Neural cell (in vitro differentiated cells): ENCODE data around the gene GSS. TPM values are rescaled to one million over a fixed set of nuclear protein-coding genes. Genes with fewer than 3 reads are reported as not detected.

Experiments
- H2AFZ ChIP-seq: fragments of 200-600, 300-800 bp; sonication (generic), shearing (Covaris generic); 2 replicates; pipeline ENCODE4 v1.6.0; 2014; ENCODE audit warnings: low read depth, mild to moderate bottlenecking, antibody characterized with exemption, low read length, moderate library complexity
- H3F3A ChIP-seq: fragments of 200-600 bp; shearing (Covaris generic); 2 replicates; pipeline ENCODE4 v1.6.1; 2016; ENCODE audit warnings: mild to moderate bottlenecking, moderate library complexity, mixed read lengths, antibody characterized with exemption, low read length; ENCODE audit not compliant: insufficient read depth, poor library complexity, severe bottlenecking
- H3K27ac ChIP-seq: fragments of 200-600, 300-800 bp; sonication (generic), shearing (Covaris generic); 2 replicates; pipeline ENCODE4 v1.5.1; 2014; ENCODE audit warnings: mild to moderate bottlenecking, low read length, moderate library complexity
- H3K27me3 ChIP-seq: fragments of 300-800, 200-600 bp; sonication (generic), shearing (Covaris generic); 2 replicates; pipeline ENCODE4 v1.6.0; 2014; ENCODE audit warnings: mild to moderate bottlenecking, low read depth, low read length, moderate library complexity; ENCODE audit not compliant: insufficient read depth
- H3K36me3 ChIP-seq: fragments of 300-800, 200-600 bp; sonication (generic), shearing (Covaris generic); 2 replicates; pipeline ENCODE4 v1.5.1; 2014; ENCODE audit warnings: mild to moderate bottlenecking, antibody characterized with exemption, low read length, moderate library complexity; ENCODE audit not compliant: insufficient read depth
- H3K4me2 ChIP-seq: fragments of 300-800, 200-600 bp; sonication (generic), shearing (Covaris generic); 2 replicates; pipeline ENCODE4 v1.6.0; 2014; ENCODE audit warnings: mild to moderate bottlenecking, low read length
- H3K4me3 ChIP-seq: fragments of 300-800, 200-600 bp; sonication (generic), shearing (Covaris generic); 2 replicates; pipeline ENCODE4 v1.5.1; 2014; ENCODE audit warnings: mild to moderate bottlenecking, low read length, moderate library complexity
- H3K79me2 ChIP-seq: fragments of 200-600 bp; shearing (Covaris generic); replicated peaks from 2 replicates; pipeline ENCODE4 v1.6.0; 2014; ENCODE audit warnings: mild to moderate bottlenecking, low read length, moderate library complexity; ENCODE audit not compliant: insufficient read depth
- H3K9ac ChIP-seq: fragments of 300-800, 200-600 bp; sonication (generic), shearing (Covaris generic); 2 replicates; pipeline ENCODE4 v1.6.1; 2016; ENCODE audit warnings: mild to moderate bottlenecking, low read length, mixed read lengths
- H3K9me2 ChIP-seq: fragments of 200-600 bp; shearing (Covaris generic); 2 replicates; pipeline ENCODE4 v1.6.1; 2016; ENCODE audit warnings: mild to moderate bottlenecking, low read length, mixed read lengths; ENCODE audit not compliant: insufficient read depth
- H3K9me3 ChIP-seq: fragments of 200-600, 300-800 bp; sonication (generic), shearing (Covaris generic); 2 replicates; pipeline ENCODE4 v1.6.1; 2016; ENCODE audit warnings: mild to moderate bottlenecking, mixed run types, low read length, moderate library complexity, mixed read lengths
- H4K20me1 ChIP-seq: fragments of 200-600 bp; shearing (Covaris generic); 2 replicates; pipeline ENCODE4 v1.6.1; 2016; ENCODE audit warnings: mild to moderate bottlenecking, mixed run types; ENCODE audit not compliant: insufficient read depth
- EP300 ChIP-seq: fragments of 450-650 bp; conservative IDR thresholded peaks from 2 replicates; pipeline ENCODE4 v1.6.1; 2014; ENCODE audit warnings: antibody characterized with exemption, mild to moderate bottlenecking, moderate library complexity; ENCODE audit not compliant: poor library complexity, severe bottlenecking
- EZH2 ChIP-seq: fragments of 200-600, 300-800 bp; shearing (Covaris generic), sonication (generic); IDR thresholded peaks from 2 replicates; pipeline ENCODE4 v1.6.1; 2014; ENCODE audit warnings: antibody characterized with exemption, low read length, borderline replicate concordance, mild to moderate bottlenecking; ENCODE audit not compliant: insufficient read depth, poor library complexity, severe bottlenecking
- MXI1 ChIP-seq: fragments of 450-650 bp; conservative IDR thresholded peaks from 2 replicates; pipeline ENCODE4 v1.6.1; 2014; ENCODE audit warnings: antibody characterized with exemption, mild to moderate bottlenecking; ENCODE audit not compliant: poor library complexity, severe bottlenecking
- POLR2AphosphoS5 ChIP-seq: IDR thresholded peaks from 2 replicates; pipeline ENCODE4 v1.6.1; 2012
- RAD21 ChIP-seq: fragments of 450-650 bp; conservative IDR thresholded peaks from 2 replicates; pipeline ENCODE4 v1.6.1; 2014; ENCODE audit warnings: antibody characterized with exemption, mild to moderate bottlenecking, moderate library complexity
- SMC3 ChIP-seq: fragments of 450-650 bp; conservative IDR thresholded peaks from 2 replicates; pipeline ENCODE4 v1.6.1; 2014; ENCODE audit warnings: antibody characterized with exemption, mild to moderate bottlenecking, moderate library complexity; ENCODE audit not compliant: poor library complexity
- TAF1 ChIP-seq: IDR thresholded peaks from 2 replicates; pipeline ENCODE4 v1.6.1; 2012; ENCODE audit warnings: low read depth
- polyA plus RNA-seq: library from polyadenylated mRNA; depleted of rRNA; stranded (reverse); fragments of >200 nt; gene quantifications from 2 replicates; pipeline ENCODE4 v1.2.3, GENCODE V29; 2014
- TF ChIP-seq, protein P1 (sequence below): fragments of 450-650 bp; IDR thresholded peaks from 2 replicates; pipeline ENCODE4 v1.5.1; 2014; ENCODE audit warnings: antibody characterized with exemption, mild to moderate bottlenecking, moderate library complexity; ENCODE audit not compliant: poor library complexity, severe bottlenecking
- TF ChIP-seq, protein P2 (sequence below): IDR thresholded peaks from 2 replicates; pipeline ENCODE4 v1.6.1; 2012; ENCODE audit warnings: borderline replicate concordance

GSS gene
- polyA plus RNA-seq, 1 donor from 2014 or later, result 173 TPM

DNA sequence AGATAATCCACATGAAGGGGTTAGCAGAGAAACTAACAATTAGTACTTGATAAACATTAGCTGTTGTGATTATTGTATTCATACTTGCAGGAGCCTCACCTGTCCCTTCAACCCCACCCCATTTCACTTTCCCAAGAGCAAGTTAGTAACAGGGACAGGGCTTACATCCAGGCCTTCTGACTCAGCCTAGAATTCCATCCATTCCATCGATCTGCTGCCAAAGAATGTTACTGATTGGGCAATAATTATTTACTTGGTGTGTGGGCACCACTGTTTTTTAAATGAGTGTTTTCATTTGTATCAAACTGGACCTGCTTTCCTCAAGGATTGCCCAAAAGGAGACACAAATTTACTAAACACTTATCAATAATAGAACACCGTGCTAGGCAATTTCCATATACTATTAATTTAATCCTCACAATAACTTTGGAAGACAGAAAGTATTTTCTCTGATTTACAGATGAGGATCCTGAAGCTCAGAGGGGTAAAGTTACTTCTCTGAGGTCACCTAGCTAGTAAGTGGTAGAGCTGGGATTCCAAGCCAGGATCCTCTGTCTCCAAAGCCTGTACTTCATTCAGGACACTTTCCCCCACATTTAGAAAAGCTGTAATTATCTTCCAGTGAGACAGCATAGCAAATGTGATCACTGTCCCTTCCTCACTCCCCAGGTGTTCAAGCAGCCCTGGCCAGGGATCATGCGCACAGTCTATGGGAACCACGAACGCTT is 32.8 kb downstream of the GSS start:
- Histone ChIP-seq H3K4me3 (no peak overlapping the region), H3K79me2 (no peaks in the 10 kb centered on the region), H3K4me2 (no peak overlapping the region), H4K20me1 (no peaks in the 10 kb centered on the region), H2AFZ (no peak overlapping the region), H3K9me3 (no peaks in the 10 kb centered on the region), H3K9ac (no peak overlapping the region), H3K27me3 (no peaks in the 10 kb centered on the region), H3K36me3 (peaks cover 10% of the 10 kb centered on the region), H3K9me2 (no peaks in the 10 kb centered on the region), H3K27ac (no peak overlapping the region), H3F3A (no peaks in the 10 kb centered on the region)
- TF ChIP-seq RAD21, result no peak

DNA sequence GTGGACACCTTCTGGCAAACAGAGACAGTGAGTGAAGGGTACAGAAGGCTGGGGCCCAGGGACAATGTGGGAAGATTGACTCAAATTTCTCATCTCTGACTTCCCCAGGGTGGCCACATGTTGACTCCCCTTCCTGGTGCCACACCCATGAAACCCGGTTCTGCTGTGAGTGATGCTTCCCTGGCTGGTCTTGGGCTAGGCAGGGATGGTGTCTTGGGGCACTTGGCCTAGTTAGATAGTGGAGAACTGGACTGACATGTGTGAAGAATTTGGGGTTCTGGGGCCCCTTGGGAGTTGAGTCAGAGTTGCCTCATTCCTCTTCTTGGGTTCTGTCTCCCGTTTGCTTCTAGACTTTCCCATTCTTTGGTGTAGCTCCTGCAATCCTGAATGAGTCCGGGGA is 34.2 kb downstream of the GSS start:
- Histone ChIP-seq H3K9me3 (no peaks in the 10 kb centered on the region), H3K27me3 (no peaks in the 10 kb centered on the region), H3K9me2 (no peaks in the 10 kb centered on the region), H3K9ac (no peak overlapping the region), H3F3A (no peaks in the 10 kb centered on the region), H3K36me3 (peaks cover 10% of the 10 kb centered on the region), H3K27ac (no peak overlapping the region), H2AFZ (no peak overlapping the region), H3K79me2 (no peaks in the 10 kb centered on the region), H4K20me1 (no peaks in the 10 kb centered on the region), H3K4me2 (no peak overlapping the region), H3K4me3 (no peak overlapping the region)
- TF ChIP-seq TAF1 (no peak), EZH2 (no peak), SMC3 (no peak), RAD21 (no peak), MXI1 (no peak), EP300 (no peak), POLR2AphosphoS5 (no peak)
- TF ChIP-seq, protein P1, sequence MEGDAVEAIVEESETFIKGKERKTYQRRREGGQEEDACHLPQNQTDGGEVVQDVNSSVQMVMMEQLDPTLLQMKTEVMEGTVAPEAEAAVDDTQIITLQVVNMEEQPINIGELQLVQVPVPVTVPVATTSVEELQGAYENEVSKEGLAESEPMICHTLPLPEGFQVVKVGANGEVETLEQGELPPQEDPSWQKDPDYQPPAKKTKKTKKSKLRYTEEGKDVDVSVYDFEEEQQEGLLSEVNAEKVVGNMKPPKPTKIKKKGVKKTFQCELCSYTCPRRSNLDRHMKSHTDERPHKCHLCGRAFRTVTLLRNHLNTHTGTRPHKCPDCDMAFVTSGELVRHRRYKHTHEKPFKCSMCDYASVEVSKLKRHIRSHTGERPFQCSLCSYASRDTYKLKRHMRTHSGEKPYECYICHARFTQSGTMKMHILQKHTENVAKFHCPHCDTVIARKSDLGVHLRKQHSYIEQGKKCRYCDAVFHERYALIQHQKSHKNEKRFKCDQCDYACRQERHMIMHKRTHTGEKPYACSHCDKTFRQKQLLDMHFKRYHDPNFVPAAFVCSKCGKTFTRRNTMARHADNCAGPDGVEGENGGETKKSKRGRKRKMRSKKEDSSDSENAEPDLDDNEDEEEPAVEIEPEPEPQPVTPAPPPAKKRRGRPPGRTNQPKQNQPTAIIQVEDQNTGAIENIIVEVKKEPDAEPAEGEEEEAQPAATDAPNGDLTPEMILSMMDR, result no peak
- TF ChIP-seq, protein P2, sequence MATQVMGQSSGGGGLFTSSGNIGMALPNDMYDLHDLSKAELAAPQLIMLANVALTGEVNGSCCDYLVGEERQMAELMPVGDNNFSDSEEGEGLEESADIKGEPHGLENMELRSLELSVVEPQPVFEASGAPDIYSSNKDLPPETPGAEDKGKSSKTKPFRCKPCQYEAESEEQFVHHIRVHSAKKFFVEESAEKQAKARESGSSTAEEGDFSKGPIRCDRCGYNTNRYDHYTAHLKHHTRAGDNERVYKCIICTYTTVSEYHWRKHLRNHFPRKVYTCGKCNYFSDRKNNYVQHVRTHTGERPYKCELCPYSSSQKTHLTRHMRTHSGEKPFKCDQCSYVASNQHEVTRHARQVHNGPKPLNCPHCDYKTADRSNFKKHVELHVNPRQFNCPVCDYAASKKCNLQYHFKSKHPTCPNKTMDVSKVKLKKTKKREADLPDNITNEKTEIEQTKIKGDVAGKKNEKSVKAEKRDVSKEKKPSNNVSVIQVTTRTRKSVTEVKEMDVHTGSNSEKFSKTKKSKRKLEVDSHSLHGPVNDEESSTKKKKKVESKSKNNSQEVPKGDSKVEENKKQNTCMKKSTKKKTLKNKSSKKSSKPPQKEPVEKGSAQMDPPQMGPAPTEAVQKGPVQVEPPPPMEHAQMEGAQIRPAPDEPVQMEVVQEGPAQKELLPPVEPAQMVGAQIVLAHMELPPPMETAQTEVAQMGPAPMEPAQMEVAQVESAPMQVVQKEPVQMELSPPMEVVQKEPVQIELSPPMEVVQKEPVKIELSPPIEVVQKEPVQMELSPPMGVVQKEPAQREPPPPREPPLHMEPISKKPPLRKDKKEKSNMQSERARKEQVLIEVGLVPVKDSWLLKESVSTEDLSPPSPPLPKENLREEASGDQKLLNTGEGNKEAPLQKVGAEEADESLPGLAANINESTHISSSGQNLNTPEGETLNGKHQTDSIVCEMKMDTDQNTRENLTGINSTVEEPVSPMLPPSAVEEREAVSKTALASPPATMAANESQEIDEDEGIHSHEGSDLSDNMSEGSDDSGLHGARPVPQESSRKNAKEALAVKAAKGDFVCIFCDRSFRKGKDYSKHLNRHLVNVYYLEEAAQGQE, result no peak
